Activated CD8-positive, alpha-beta memory T cell treated with anti-CD3 and anti-CD28 coated beads for 1 hour (primary cell): ENCODE measurements around the gene KRTAP9-7.

Experiments used
- DNase-seq, 2 donors: peaks; one replicate each; pipeline ENCODE4 v3.0.0-alpha.2; 2020; ENCODE audit warnings: low read depth in 1 of 2; ENCODE audit errors: extremely low read depth in 1 of 2

Gene KRTAP9-7

DNA sequence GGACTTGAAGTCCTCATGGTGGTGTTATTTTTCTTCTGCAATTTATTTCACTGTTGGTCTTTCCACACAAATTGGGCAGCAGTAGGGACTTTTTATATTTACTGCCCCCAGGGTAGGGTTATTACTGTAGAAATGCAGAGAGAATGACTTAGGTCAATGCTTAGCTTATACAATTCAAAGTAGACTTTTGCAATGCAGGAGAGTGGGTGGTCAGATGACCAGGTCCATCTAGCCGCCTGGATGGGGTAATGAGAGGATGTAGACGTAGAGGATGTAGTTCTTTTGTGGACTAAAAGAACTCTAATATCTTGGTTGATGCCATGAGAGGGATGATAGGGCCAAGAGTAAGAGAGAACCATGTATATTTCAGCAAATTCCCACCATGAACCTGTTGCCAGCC, 42.7 kb downstream of the KRTAP9-7 start:
- DNase-seq: no peak

DNA sequence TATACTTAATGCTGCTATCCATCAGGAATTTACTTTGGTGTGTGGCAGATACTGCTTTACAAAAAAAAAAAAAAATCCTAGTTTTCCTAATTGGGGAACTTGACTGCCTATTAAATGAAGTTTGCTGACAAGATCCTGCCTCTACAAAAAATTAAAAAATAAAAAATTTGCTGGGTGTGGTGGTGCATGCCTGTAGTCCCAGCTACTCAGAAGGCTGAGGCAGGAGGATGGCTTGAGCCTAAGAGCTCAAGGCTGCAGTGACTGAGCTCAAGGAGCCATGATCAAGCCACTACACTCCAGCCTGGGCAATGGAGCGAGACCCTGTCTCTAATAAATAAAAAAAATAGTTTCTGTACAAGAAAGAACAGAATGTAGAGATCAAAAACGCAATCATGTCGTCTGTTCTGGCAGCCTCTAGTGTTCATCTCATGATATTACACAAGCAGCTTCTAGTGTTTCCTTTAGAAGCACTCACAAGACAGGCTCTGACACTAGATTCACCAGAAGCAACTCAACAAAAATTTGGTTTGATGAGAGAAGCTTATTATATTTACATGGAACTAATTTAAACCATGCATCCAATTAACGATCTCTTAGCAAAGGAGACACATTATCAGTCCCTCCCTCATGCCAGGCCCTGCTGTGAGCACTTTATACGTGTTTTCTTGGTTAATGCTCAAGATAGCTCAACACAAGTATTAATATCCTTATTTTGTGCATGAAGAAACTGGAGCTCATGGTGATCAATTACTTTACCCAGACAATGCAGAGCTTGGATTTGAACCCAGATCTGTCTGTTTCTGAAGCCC, 46.8 kb downstream of the KRTAP9-7 start:
- DNase-seq: no peak

DNA sequence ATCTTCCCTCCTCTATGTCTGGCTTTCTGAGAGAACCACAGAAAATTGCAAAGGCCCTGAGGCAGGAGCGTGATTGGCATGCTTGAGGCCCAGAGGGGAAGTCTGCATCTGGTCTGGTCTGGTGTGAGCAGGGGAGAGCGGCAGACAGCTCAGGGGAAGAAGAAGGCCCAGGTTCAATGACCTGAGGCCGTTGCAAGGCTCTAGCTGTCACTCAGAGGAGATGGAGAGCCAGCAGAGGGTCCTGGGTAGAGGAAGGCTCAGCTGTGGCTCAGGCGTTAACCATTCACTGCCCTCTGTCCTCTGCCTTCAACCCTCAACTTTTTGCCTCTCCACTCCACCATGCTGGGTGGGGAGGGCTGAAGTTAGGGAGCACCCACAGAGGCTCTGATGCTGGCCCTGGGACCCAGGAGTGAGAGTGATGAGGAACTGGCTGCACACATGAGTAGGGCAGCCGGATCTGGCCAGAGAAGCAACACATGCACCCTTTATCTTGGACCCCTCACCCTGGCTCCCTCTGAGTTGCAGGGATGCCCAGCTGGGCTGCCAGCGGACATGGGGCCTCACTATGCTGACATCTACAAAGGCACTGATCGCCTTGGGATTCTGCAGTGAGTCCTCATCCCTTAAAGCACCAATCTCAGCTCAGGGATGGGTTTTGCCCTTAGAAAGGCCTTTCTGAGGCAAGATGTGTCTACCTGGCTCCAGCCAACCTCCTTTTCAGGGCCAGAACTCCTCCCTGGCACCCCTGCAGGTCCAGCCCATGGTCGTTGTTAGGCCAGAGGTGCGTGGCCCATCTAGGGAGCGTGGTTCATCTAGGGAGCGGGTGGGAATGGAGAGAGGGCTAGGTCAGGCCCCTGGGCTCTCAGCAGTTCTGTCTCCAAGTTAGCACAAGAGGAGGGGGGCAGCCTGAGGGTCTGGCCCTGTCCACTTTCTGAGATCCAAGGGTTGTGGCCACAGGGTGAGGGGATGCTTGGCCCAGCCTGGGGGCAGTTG, 47.7 kb downstream of the KRTAP9-7 start:
- DNase-seq: no peak

DNA sequence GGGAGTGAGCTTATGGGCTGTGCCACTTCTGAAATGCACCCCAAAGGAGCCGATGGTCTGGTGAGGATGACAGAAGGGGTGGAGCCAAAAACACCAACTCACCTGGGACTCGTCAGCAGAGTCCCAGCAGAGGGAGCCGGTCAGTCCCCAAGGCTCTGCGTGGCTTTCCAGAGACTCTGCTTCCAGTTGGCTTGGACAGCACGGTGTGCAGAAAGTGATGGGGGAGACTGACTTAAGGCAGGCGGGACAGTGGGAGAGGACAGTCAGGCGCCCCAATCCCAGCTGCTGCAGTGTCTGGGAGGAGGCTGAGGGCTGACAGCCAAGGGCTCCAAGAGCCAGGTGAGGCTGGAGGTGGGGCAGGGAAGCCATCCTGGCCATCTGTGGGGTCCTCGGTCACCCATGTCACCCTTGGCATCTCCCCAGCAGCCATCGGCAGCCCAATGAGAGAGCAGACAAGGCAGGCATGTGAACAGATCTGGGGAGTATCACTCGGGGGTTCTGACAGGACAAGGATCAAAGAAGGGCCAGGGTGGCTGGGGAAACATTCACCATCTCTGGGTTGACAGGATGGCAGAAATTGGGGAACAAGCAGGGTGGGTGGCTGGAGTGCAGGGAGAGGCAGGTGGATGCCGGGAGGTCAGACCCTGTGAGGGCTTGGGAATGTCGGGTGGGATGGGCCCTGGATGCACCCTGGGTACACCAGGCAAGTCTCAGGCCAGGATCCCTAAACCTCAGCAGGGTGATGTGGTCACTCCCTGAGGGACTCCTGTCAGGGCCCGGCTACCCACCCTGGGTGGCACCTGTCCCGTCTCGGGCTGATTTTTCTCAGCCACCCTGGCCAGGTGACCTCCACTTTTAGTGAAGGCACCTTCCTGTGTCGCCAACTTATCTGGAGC, 48.9 kb downstream of the KRTAP9-7 start:
- DNase-seq: no peak

DNA sequence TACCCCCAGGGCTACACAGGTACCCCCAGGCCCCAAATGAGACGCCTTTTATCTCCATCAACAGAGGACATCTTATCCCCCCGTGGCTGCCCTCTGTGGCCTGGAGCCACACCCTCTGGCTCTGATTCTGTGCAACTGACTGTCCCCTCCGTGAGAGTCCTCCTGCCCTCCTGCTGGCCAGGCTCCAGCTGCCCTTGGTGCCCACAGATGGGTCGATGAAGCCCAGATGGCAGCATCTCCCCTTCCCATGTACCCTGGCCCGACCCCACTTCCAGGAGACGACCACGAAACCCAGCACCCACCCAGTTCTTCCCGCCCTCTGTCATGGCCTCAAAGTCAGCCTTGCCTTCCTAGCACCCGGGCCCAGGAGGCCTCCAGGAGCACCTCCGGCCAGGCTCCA, 49.6 kb downstream of the KRTAP9-7 start:
- no peak for DNase-seq

DNA sequence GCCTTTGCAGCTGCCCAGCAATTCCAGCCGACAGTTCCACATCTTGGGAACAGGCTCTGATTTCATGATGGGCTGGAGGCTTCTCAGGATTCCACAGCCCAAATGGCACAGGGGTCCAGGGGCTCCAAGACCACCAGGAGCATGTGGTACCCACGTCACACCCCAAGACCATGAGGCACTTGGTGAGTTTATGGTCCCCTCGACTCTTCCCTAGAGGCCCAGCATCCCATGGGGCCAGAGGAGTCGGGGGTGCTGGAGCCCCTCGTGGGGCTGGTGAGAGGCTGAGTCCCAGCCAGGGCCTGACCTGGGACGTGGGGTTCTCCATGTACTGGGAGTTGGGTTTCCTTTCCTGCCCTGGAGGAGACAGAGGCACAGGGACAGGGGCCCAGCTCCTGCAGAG, 50.1 kb downstream of the KRTAP9-7 start:
- DNase-seq: no peak
